Measurements from ENCODE around the gene ADCY9. TPM values are rescaled to one million over a fixed set of nuclear protein-coding genes. Genes with fewer than 3 reads are reported as not detected.
A peak's percentile ranks its signal among the peaks of the same experiment; 100 is the strongest.
"Not testable (repeated sequence)": the region's sequence is repeated elsewhere in the genome, so short reads cannot be mapped to it uniquely, and the experiment has no call there.

Gene ADCY9
- total and polyA plus RNA-seq, 3 experiments from 2014 or later = 1.2 to 9.2 (median 8.2) TPM

- H3K4me1 Mint-ChIP-seq = peaks cover 26 to 41% (median 37%) of the 10 kb centered on the region in 3 donors
- Histone ChIP-seq H3K36me3 (ENCODE audit: insufficient read depth, low read length) (no peaks in the 10 kb centered on the region), H3K27ac (ENCODE audit: low read depth, low read length) (no peak overlapping the region), H3K27me3 (ENCODE audit: insufficient read depth, low read length, poor library complexity, severe bottlenecking) (no peaks in the 10 kb centered on the region), H3K9me3 (ENCODE audit: low read length) (no peaks in the 10 kb centered on the region), H3K4me3 (ENCODE audit: low read length) (no peak overlapping the region), H3K4me1 (ENCODE audit: insufficient read depth, low read length) (peaks cover 21% of the 10 kb centered on the region)
- H3K4me3 Mint-ChIP-seq = peak overlapping the region in 6 of 7 donors; percentile 40 to 80 (median 64)
- H3K27me3 Mint-ChIP-seq = no peaks in the 10 kb centered on the region
- H3K36me3 Mint-ChIP-seq = peaks cover 0 to 2% (median 0%) of the 10 kb centered on the region in 3 donors
- H3K9me3 Mint-ChIP-seq = no peaks in the 10 kb centered on the region
- DNase-seq = peak in 3 of 5 donors; percentile 33 to 81 (median 50)
- H3K27ac Mint-ChIP-seq = peak overlapping the region in 1 of 8 donors; percentile 42
- ChIA-PET POLR2A (no interaction called here), CTCF (no interaction called here)
Observed at GRCh38 chr16:4081521-4082021, 34.7 kb downstream of the ADCY9 start.

GRCh38 chr16:4081047-4081446 is 35.2 kb downstream of the ADCY9 start:
- POLR2A ChIA-PET = no interaction called here

GRCh38 chr16:4077174-4077649 is 39.0 kb downstream of the ADCY9 start:
- POLR2A ChIA-PET = no interaction called here
- H3K27ac Mint-ChIP-seq = peak overlapping the region in 1 of 8 donors; percentile 18
- H3K9me3 Mint-ChIP-seq = no peaks in the 10 kb centered on the region
- no peaks in the 10 kb centered on the region for H3K27me3 ChIP-seq (ENCODE audit: insufficient read depth, low read length, poor library complexity, severe bottlenecking)
- CTCF ChIA-PET = interaction anchor here (0.6 kb wide), 1 partner anchor 442 kb away, joined by 3 read pairs; no protein-coding TSS in a partner anchor
- H3K4me1 ChIP-seq (ENCODE audit: insufficient read depth, low read length) = peaks cover 14% of the 10 kb centered on the region
- peaks cover 17 to 28% (median 24%) of the 10 kb centered on the region in 3 donors for H3K4me1 Mint-ChIP-seq
- no peak overlapping the region for H3K4me3 ChIP-seq (ENCODE audit: low read length)
- no peaks in the 10 kb centered on the region for H3K9me3 ChIP-seq (ENCODE audit: low read length)
- no peaks in the 10 kb centered on the region for H3K27me3 Mint-ChIP-seq
- H3K36me3 ChIP-seq (ENCODE audit: insufficient read depth, low read length) = no peaks in the 10 kb centered on the region
- H3K4me3 Mint-ChIP-seq = no peak overlapping the region
- H3K27ac ChIP-seq (ENCODE audit: low read depth, low read length) = no peak overlapping the region
- peak in 1 of 5 donors; percentile 23 for DNase-seq
- peaks cover 0 to 2% (median 0%) of the 10 kb centered on the region in 3 donors for H3K36me3 Mint-ChIP-seq

More at GRCh38 chr16:4081047-4081446, 35.2 kb downstream of the ADCY9 start:
- no peaks in the 10 kb centered on the region for H3K27me3 ChIP-seq (ENCODE audit: insufficient read depth, low read length, poor library complexity, severe bottlenecking)
- no peaks in the 10 kb centered on the region for H3K9me3 ChIP-seq (ENCODE audit: low read length)
- H3K36me3 ChIP-seq (ENCODE audit: insufficient read depth, low read length) = no peaks in the 10 kb centered on the region
- Mint-ChIP-seq H3K27me3 (no peaks in the 10 kb centered on the region), H3K4me1 (peaks cover 26 to 41% (median 37%) of the 10 kb centered on the region in 3 donors), H3K4me3 (peak overlapping the region in 4 of 7 donors; percentile 32 to 68 (median 52)), H3K36me3 (peaks cover 0 to 2% (median 0%) of the 10 kb centered on the region in 3 donors), H3K9me3 (no peaks in the 10 kb centered on the region), H3K27ac (peak overlapping the region in 2 of 8 donors; percentile 6 to 58)
- H3K4me3 ChIP-seq (ENCODE audit: low read length) = no peak overlapping the region
- CTCF ChIA-PET = no interaction called here
- peaks cover 21% of the 10 kb centered on the region for H3K4me1 ChIP-seq (ENCODE audit: insufficient read depth, low read length)
- H3K27ac ChIP-seq (ENCODE audit: low read depth, low read length) = no peak overlapping the region
- no peak for DNase-seq

- no peak overlapping the region for H3K4me3 Mint-ChIP-seq
- H3K9me3 Mint-ChIP-seq = no peaks in the 10 kb centered on the region
- H3K27ac Mint-ChIP-seq = peak overlapping the region in 2 of 8 donors; percentile 47 to 88
- no peaks in the 10 kb centered on the region for H3K9me3 ChIP-seq (ENCODE audit: low read length)
- no peaks in the 10 kb centered on the region for H3K27me3 ChIP-seq (ENCODE audit: insufficient read depth, low read length, poor library complexity, severe bottlenecking)
- ChIA-PET POLR2A (no interaction called here), CTCF (no interaction called here)
- H3K36me3 ChIP-seq (ENCODE audit: insufficient read depth, low read length) = no peaks in the 10 kb centered on the region
- DNase-seq = no peak
- H3K4me1 Mint-ChIP-seq = peaks cover 2 to 12% (median 7%) of the 10 kb centered on the region in 3 donors
- no peak overlapping the region for H3K4me3 ChIP-seq (ENCODE audit: low read length)
- H3K4me1 ChIP-seq (ENCODE audit: insufficient read depth, low read length) = no peaks in the 10 kb centered on the region
- H3K27me3 Mint-ChIP-seq = no peaks in the 10 kb centered on the region
- peaks cover 0 to 2% (median 0%) of the 10 kb centered on the region in 3 donors for H3K36me3 Mint-ChIP-seq
- H3K27ac ChIP-seq (ENCODE audit: low read depth, low read length) = no peak overlapping the region
Observed at GRCh38 chr16:4075534-4075933, 40.7 kb downstream of the ADCY9 start.

- H3K27me3 ChIP-seq (ENCODE audit: insufficient read depth, low read length, poor library complexity, severe bottlenecking); H3K27ac ChIP-seq (ENCODE audit: low read depth, low read length); H3K27me3 Mint-ChIP-seq; H3K9me3 Mint-ChIP-seq; H3K4me3 Mint-ChIP-seq; H3K4me1 Mint-ChIP-seq; H3K4me1 ChIP-seq (ENCODE audit: insufficient read depth, low read length); H3K4me3 ChIP-seq (ENCODE audit: low read length); DNase-seq; H3K27ac Mint-ChIP-seq; H3K36me3 ChIP-seq (ENCODE audit: insufficient read depth, low read length); H3K36me3 Mint-ChIP-seq; POLR2A ChIA-PET; H3K9me3 ChIP-seq (ENCODE audit: low read length): not testable (repeated sequence)
- CTCF ChIA-PET = interaction anchor here (1.3 kb wide), 1 partner anchor 14 kb away, joined by 4 read pairs; no protein-coding TSS in a partner anchor
Observed at GRCh38 chr16:4073150-4073549, 43.1 kb downstream of the ADCY9 start.

DNA sequence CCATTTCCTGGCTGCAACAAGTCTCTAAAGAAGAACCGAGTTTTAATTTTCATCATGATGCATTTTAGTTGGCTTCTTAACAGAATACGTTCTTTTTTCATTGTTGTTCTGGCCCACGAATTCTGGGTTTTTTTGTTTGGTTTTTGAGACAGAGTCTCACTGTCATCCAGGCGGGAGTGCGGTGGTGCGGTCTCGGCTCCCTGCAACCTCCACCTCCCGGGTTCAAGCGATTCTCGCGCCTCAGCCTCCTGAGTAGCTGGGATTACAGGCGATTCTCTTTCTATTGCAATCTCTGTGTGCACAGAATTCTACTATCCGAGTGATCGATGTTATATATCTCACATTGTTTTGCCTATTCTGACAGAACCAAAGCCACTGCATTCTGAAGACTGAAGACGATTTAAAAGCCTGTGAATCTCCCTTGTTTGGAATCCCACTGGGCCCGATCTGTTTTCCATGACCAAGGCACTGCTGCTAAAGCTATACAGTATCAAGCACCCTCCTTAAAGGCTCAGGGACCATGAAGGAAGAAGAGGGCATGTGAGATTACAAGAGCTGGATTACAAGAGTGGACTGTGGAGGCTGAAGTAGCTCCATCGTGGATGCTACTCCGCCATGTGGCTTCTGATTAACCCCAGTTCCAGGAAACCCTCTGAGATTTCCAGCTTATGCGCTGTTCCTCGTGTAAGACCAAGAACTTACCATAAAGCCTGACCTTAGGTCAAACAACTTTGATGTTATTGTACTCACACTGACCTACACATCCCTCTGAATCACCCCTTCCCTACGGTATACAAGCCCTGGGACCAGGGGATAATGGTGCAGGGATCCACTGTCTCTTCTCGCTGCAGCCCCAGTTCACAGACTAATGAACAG is 44.3 kb downstream of the ADCY9 start:
- POLR2A ChIA-PET = no interaction called here
- H3K27ac ChIP-seq (ENCODE audit: low read depth, low read length) = no peak overlapping the region
- CTCF ChIA-PET = interaction anchor here (0.6 to 1.3 kb wide), 3 partner anchors 13 to 31 kb away, joined by 3 to 4 read pairs (median 3); no protein-coding TSS in a partner anchor

GRCh38 chr16:4070936-4071335 is 45.3 kb downstream of the ADCY9 start:
- no peaks in the 10 kb centered on the region for H3K27me3 Mint-ChIP-seq
- H3K36me3 Mint-ChIP-seq = peaks cover 0 to 2% (median 0%) of the 10 kb centered on the region in 3 donors
- no peaks in the 10 kb centered on the region for H3K9me3 Mint-ChIP-seq
- no peak overlapping the region for H3K4me3 Mint-ChIP-seq
- no peak for DNase-seq
- no peaks in the 10 kb centered on the region for H3K36me3 ChIP-seq (ENCODE audit: insufficient read depth, low read length)
- ChIA-PET CTCF (interaction anchor here (1.0 kb wide), 1 partner anchor 9 kb away, joined by 3 read pairs; no protein-coding TSS in a partner anchor), POLR2A (no interaction called here)
- H3K27me3 ChIP-seq (ENCODE audit: insufficient read depth, low read length, poor library complexity, severe bottlenecking) = no peaks in the 10 kb centered on the region
- no peak overlapping the region for H3K27ac Mint-ChIP-seq
- H3K4me1 ChIP-seq (ENCODE audit: insufficient read depth, low read length) = no peaks in the 10 kb centered on the region
- H3K4me1 Mint-ChIP-seq = peaks cover 3 to 19% (median 4%) of the 10 kb centered on the region in 3 donors
- no peaks in the 10 kb centered on the region for H3K9me3 ChIP-seq (ENCODE audit: low read length)
- no peak overlapping the region for H3K27ac ChIP-seq (ENCODE audit: low read depth, low read length)
- H3K4me3 ChIP-seq (ENCODE audit: low read length) = no peak overlapping the region

More for the DNA sequence above, 44.3 kb downstream of the ADCY9 start:
- Mint-ChIP-seq H3K4me1 (peaks cover 0 to 14% (median 0%) of the 10 kb centered on the region in 3 donors), H3K27me3 (no peaks in the 10 kb centered on the region), H3K4me3 (peak overlapping the region in 1 of 7 donors; percentile 32), H3K27ac (peak overlapping the region in 1 of 8 donors; percentile 22), H3K9me3 (no peaks in the 10 kb centered on the region), H3K36me3 (no peaks in the 10 kb centered on the region)
- no peak for DNase-seq
- no peaks in the 10 kb centered on the region for H3K9me3 ChIP-seq (ENCODE audit: low read length)
- no peaks in the 10 kb centered on the region for H3K4me1 ChIP-seq (ENCODE audit: insufficient read depth, low read length)
- H3K4me3 ChIP-seq (ENCODE audit: low read length) = no peak overlapping the region
- no peaks in the 10 kb centered on the region for H3K36me3 ChIP-seq (ENCODE audit: insufficient read depth, low read length)
- H3K27me3 ChIP-seq (ENCODE audit: insufficient read depth, low read length, poor library complexity, severe bottlenecking) = no peaks in the 10 kb centered on the region

Measured in CD8-positive, alpha-beta memory T cell (primary cell).